NCI-H1436 treated with DMSO at 0.1 percent for 48 hours (cell line): ENCODE data around the gene USP51.
"Not testable (repeated sequence)": the region's sequence is repeated elsewhere in the genome, so short reads cannot be mapped to it uniquely, and the experiment has no call there.

Source experiments
- DNase-seq: peaks from one replicate; lab custom pipeline; 2025; lab: John Stamatoyannopoulos, UW

The USP51 gene

DNA sequence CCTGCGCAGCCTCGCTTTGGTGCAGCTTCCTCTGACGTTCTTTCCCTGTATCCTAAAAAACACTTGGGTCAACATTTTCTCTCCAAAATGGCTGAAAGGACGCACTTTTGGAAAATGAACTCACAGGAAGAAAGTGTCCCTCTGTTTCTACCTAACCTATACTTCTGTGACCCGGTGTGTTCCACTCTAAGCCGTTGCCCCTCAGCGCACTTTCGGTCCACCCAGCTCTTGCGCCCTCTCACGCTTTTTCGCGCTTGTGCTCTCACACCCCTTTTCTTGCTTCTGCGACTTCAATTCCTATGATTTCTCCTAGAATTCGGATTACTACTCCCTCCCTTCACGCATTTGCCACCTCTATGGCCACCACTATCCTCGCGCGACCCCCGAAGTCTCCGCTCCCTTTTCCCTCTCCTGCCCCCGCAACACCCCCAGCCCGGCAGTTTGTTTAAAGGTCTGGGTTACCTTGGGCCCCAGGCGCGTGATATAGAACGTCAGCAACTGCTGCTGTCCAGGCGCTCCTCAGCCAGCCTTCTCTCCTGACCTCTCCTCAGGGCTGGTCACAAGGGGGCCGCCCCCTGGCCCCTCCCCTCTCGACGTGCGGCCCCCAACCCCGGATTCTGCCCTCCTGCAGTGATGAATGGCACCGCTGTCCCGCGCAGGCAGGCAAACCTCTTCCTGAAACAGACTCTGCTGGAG, at the start of gene USP51:
Gene USP51 (minus strand): TSS at position 535 of the 696 bp plus-strand sequence. CDS start 909 bp downstream, outside the sequence.
- no peak for DNase-seq

DNA sequence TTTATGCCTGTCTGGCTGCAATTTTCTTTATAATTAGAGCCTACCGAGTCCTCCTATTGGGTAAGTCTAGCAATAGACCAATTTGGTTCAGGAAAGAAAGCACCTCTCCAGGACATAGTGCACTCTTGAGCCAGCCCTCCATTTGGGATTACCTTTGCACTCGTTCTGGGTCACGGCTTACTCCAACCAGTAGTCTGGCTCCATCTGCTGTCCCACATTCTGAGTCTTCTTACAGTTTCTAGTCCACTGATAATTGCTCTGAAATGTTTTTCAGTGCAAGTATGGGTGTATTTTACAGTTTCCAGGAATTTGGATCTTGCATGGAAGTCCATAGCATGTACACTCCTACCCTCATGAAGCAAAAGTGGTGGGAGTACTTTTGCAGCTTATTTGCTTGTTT, 34.8 kb upstream of the USP51 start:
- DNase-seq = no peak

DNA sequence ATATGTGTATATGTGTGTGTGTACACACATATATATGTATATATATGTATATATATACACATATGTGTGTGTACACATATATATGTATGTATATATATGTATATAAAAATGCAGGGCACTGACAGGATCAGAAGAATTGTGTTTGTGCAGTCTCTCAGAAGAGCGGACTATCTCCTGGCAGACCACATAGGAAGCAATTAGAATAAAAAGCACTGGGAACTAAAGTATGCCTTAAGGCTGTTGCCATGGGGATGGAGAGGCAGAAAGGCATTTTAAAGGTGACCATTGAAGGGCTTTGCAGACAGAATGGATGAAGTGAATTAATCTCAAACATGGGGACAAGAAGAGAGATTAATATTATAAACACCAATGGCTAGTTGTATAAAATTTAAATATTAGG, 33.7 kb upstream of the USP51 start:
- no peak for DNase-seq

DNA sequence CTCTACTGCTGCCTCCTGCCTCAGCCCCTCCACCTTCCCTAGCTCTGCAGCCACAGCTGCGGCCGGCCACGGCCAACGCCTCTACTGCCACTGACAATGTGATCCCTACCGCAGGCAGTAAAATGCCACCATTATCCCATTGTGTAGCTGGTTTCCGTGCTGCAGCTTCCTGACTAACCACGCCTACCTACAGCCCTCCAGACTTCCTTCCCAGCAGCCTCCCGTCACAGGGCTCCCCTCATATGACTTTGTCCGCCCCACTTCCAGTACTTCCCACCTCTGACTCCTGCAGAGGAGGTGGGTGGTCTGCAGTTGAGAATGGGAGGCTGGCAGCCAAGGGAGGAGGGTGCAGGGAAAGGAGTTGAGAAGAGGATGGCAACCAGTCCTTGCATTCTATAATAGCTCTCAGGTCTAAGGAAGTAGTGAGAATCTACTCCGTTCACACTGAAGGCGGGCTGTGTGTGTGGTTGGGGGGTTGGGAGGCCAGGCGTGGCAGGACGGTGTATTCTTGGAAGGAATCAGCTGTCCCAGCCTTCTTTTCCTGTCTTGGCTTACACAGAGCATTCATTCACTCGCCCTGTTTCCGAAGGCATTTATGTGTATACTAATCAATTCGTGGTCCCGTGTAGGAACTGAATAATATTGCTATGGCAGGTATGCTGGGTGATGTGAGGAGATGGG, 33.1 kb upstream of the USP51 start:
- DNase-seq = no peak

DNA sequence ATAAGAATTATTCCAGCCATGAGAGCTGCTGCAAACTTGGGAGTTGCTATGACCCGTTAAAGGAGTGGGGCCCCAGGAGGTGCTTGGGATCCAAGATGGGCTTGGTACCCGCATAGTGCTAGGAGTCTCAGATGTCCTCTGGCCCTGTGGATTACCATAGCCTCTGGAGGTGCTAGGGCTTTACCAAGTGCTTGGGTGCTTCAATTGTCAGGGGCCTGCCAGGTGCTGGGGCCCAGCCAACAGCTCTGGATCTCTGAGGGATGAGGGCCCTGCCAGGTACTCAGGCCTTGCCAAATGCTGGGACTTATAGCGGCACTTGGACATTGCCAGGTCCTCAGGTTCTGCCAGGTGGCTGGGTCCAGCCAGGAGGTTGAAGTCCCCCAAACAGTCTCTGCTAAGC, 32.0 kb upstream of the USP51 start:
- DNase-seq = no peak

DNA sequence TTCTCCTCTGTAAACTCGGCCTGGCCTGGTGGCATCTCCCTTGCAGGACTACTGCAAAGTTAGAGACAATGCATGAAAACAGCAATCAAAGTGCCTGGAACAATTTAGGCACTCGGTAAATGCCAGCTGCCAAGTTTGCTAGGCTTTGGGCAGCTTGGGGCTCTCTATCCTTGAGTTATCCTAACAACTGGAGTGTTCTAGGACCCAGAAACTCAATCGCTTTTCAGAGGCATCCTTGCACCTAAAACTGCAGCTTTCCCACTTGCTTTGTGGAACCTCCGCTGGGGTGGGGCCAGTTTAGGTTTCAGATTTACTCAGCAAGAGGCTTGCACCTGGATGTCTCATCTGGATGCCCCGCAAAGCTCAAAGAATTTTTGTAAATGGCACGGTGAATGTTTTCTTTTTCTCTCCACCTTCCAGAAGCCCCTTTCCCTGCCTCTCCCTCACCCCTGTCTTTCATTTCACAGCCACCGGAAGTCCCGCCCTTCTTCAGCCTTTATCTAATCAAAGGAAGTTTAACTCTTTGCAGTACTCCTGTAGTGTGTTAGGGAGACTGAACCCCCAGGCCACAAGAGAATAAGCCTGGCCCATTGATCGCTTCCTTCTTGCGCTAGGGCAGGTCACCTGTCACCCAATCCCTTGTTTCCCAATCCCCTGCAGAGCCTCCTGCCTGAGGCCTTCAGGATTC, 27.3 kb upstream of the USP51 start:
- not testable (repeated sequence) for DNase-seq

DNA sequence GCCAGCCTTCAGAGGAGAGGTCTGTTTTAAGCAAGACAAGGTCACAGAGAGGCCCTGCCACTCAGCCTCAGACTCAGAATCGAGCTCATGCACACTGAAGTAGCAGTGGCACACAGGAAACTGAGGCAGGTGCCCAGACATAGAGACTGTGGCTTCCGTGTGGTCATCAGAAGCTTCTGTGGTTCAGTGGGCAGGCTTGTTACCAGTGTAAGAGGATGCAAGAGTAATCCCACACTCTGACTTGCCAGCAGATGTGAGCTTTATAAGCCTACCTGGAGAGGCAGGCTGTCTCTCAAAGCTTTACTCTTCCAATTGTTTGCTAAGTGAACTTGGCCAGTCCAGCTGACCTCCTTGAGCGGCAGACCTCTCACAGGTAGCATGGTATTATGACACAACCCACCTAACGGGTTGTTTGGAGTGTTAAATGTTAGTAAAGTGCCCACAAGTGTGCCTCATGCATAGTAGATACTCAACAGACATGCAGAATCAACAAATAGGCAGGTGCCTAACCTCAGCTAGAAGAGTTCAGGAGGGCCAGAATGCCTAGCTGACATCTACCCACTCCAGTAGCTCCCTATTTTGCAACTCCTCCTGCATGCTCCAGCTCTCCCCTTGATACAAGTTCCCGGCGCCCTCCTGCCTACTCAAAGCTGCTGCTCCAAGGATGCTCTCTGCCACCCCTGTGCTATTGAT, 23.5 kb upstream of the USP51 start:
- not testable (repeated sequence) for DNase-seq

DNA sequence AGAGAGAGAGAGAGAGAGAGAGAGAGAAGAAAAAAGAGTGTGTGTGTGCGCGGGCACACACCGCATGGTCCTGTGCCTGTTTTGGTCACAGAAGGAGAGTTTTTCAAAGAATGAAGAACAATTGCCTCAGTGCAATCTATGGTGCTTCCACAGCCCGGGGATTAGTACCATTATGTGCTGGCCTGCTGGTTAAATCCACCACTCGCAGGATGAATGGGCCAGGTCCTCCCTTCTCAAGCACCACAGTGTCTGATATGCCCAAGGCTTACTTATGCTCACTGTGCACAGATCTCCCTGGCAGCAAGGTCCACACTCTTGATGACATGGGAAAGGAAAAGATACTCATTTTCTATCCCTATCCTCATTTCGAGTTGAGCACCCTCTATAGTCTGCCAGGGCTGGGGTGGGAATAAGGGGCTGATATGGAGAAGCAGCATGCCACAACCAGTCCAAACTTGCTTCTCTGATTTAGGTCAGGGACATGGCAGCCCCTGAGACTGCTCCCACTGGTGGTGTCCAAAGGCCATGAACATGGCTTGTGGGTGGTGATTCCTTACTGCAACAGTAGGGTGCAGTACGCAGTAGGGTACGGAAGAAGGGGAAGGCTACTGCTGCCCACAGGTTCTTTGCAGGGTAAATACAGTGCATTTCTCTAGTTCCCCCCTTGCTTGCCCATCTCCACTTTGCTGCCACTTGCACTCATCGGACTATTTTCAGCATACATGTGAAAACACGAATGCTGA, 18.9 kb upstream of the USP51 start:
- not testable (repeated sequence) for DNase-seq

DNA sequence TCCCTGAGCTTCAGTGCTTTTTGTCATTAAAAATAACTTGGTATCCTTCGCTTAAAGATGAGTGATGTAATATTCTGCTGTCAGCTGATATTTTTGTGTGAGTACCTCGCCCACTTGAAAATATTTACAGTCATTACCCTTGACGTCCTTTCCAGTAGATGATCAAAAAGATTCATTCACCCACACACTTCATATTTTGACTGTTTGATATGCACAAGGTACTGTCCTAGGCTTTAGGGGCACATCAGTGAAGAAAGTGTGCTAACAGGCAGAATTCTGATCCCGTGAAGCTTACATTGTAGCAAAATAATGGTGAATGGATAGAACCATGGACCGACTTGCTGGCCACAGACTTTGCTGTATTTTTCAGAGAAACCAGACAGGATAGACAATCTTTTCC, 18.1 kb upstream of the USP51 start:
- not testable (repeated sequence) for DNase-seq

DNA sequence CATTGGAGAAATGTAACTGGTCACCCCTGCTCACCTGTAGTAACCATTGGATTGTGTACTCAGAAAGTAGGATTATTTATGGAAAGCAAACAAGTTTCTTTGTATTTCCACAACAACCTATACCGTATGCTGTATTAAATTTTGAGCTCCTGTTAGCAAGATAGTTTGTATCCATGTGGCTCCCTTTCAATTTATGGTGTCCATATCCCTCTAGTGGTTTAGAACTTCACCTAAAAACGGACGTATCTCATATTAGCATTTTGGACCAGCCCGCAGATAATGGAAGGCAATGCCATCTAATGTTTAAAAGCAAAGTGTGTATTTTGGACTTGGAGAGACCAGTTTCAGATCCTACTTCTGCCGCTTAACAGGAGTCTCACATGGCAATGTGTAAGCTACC, 17.4 kb upstream of the USP51 start:
- not testable (repeated sequence) for DNase-seq

DNA sequence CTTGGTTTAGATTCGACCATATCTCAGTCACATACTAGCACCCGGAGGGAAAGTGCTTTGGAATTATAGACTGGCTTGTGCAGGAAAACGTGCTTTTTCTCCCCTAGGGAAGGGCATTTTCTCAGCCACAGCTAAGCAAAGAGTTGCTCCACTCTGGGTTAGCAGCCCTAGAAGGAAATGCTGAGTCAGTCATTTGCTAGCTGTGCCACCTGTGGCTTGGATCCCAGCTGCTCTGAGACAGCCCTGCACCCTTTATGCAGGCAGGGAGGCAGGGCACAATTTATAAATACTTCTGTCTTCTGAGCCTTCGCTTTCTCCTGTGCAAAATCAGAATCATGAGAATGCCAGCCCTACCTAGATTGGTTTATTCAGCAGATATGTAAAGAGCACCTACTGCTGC, 1.3 kb upstream of the USP51 start:
- DNase-seq = no peak

DNA sequence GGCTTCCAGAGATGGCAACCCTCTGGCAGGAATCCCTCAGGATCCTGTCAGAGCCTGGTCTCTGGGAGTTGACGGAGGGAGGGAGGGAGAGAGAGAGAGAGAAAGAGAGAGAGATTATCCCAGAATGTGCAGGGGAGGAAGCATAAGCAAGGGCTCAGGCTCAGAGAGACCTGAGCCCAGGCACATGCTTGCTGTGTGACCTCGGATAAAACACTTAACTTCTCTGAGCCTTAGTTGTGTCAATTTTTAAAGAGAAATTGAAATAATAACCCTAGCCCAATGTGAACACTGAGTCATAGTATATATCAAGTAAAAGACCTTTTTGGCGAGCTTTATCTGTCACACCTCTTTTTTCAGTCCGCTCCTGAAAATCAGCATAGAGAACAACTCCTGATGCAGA, 473 bp upstream of the USP51 start:
- no peak for DNase-seq

DNA sequence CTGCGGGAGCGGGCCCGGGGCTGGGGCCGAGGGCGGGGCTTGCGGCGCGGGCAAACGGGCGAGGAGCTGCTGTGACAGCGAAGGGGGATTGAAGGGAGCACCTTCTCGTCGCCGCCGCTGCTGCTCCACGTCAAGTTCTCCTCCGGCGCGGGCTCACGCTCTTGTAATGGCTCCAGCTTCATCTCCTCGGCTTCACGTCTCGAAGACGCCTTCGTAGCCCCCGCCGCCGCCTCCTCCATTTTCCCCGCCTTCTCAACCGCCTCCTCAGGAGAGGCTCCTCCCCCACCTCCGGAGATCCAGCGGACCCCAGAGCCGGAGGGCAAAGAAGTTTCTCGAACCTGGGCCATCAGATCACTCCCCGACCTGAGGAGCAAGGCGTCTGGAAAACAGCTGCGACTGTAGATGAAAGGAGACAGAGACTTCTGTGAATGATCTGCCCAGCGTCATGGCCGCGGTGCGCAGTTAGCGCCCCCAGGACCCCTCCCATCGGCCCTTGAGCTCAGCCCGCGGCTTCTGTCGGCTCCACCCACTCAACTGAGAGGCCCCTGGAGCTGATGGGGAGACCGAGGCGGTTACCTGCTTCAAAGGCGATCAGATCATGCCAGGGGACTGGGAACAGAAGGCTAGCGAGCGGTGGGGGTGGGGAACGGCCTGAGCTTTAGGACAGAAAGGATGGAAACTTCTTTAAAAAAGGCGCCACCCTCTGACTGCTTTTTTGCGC, 895 bp downstream of the USP51 start:
- no peak for DNase-seq

DNA sequence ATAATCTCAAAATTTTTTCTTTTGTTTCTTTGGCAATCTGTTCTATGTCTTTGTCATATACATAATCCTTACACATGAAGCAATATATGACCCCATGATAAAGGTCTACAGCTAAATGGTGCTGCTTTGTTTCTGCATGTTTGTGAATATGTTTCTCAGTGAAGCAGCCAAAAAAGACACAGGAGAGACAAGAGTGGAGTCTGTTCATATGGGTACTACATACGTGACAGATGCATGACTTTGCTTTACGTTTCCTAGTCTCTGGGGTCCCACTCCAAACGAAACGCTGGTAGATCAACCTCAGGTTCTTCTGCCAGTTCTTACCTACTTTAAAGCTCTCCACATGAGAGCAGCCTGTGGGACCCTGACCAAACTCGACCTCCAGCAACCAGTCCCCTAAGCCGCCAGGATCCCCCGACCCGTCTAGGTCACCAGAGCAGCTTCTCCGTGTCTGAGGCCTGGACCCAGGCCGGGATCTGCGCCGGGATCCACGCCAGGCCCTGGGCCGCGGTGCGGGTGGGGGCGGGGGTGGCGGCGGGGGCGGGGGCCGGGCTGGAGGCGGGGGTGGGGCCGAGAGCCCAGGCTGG, 1.5 kb downstream of the USP51 start:
- no peak for DNase-seq

DNA sequence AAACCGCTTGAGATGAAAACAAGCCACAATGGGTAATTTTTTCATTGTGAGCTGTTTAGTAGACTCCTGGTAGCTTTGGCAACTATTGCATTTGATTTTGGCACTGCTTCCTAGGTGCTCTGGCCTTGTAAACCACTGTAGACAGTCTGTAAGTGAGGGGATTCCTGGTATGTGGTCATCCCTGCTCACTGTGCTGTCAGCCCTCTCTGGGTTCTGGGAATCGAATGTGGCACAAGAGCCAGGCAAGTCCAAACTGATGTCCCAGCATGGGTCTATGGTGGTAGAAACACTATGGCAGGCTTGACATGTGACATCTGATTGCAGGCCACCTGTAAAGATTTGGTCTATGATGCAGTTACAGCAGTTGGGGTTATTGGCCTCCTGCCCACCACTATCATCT, 2.5 kb downstream of the USP51 start:
- no peak for DNase-seq

DNA sequence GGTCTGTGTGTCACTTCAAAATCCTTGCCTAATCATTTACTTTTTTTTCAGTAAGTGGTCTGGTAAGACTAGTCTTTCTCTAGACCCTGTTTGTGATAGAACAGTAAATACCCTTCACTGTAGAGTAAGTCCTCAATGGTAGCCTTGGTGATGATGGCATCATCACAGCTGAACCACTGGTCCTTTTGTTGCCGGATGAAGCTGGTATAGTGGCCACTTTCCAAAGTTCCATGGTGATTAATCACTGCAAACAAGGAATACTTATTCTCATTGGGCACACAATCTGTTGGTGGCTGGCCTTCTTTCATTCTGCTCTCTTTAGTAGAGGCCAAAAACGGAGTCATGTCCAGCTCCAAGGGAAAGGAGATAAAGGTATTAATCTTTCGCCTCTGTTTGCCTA, 2.9 kb downstream of the USP51 start:
- no peak for DNase-seq

DNA sequence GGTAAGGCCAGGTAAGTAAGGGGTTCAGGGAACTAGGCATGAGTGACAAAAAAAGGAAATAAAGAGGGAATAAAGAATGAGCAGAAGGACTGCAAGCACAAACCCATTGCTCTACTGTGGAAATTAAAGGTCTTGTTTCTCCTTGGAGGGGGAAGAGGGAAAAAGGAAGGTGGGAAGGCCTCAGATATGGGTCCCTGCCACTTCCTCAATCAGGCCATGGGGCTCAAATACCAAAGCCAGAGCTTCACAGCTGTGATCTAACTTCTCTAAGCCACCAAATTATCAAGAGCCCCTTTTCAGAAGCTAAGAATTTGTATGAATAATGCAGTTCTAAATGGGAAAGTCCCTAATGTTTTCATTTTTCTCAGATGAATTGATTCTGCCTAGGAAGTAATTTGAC, 4.7 kb downstream of the USP51 start:
- DNase-seq = no peak

DNA sequence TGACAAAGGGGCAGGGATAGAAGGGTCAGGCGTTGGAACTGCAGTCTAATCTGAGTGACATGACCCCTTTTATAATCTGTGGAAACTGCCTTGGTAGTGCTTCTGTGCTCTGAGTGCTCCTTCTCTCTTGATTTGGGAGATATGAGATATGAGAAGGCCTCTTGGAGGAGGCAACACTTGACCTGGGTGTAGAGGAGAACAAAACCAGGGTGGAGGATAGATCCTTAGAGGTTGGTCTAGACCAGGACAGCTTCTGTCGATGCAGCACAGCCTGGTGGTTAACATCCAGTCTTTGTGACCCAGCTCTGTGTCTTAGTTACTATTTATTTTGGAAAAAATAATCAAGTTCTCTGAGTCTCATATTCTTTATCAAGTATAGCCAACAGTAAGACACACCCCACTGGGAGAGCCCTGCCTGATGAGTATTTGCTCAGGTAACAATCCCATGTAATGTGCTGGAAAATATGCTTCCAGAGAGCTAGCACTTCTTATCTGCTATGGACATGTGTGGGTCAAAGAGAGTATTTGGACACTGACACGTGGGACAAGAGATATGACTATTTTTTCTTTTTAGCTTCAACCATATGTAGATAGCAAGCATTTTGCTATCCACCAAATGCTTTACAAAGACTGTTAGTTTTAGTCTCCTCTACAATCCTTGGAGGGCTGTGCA, 9.1 kb downstream of the USP51 start:
- DNase-seq = no peak

DNA sequence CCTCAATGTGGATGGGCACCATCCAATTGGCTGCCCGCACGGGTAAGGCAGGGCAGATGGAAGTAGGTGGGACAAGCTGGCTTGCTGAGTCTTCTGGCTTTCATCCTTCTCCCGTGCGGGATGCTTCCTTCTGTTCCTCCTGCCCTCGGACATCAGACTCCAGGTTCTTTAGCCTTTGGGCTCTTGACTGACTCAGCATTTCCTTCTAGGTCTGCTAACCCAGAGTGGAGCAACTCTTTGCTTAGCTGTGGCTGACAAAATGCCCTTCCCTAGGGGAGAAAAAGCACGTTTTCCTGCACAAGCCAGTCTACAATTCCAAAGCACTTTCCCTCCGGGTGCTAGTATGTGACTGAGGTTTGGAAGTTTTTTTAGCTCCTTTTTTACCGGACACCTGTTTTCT, 9.7 kb downstream of the USP51 start:
- not testable (repeated sequence) for DNase-seq

DNA sequence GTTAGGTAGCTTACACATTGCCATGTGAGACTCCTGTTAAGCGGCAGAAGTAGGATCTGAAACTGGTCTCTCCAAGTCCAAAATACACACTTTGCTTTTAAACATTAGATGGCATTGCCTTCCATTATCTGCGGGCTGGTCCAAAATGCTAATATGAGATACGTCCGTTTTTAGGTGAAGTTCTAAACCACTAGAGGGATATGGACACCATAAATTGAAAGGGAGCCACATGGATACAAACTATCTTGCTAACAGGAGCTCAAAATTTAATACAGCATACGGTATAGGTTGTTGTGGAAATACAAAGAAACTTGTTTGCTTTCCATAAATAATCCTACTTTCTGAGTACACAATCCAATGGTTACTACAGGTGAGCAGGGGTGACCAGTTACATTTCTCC, 23.9 kb downstream of the USP51 start:
- not testable (repeated sequence) for DNase-seq
